Left lung (tissue), 10 donors: Measurements from ENCODE around the gene WSCD2. TPM values are rescaled to one million over a fixed set of nuclear protein-coding genes. Genes with fewer than 3 reads are reported as not detected.

Experiments
- ATAC-seq: fragments of 200-7000 bp; cut with Tn5 transposase; one replicate; pipeline ENCODE4 v1.9.1; 2020; ENCODE audit warnings: moderate library complexity
- DNase-seq, 4 donors: peaks; one replicate each; pipeline ENCODE4 v3.0.0-alpha.2; 2013 to 2020
- H3K27ac ChIP-seq, 2 donors: fragments of 200-600 bp; sonication (generic) in 1 of 2; one replicate each; pipeline versions ENCODE4 v1.5.0 to v1.8.0; 2020 to 2021
- H3K27me3 ChIP-seq, 2 donors: fragments of 200-600 bp; sonication (generic) in 1 of 2; one replicate each; pipeline versions ENCODE4 v1.5.0 to v1.8.0; 2020 to 2021
- H3K36me3 ChIP-seq, 2 donors: fragments of 200-600 bp; sonication (generic) in 1 of 2; one replicate each; pipeline versions ENCODE4 v1.5.0 to v1.8.0; 2020 to 2021
- H3K4me1 ChIP-seq, 2 donors: fragments of 200-600 bp; one replicate each; pipeline ENCODE4 v1.8.0; 2021
- H3K4me3 ChIP-seq, 2 donors: fragments of 200-600 bp; sonication (generic) in 1 of 2; one replicate each; pipeline versions ENCODE4 v1.5.0 to v1.8.0; 2020 to 2021; ENCODE audit warnings: mild to moderate bottlenecking in 1 of 2
- H3K9me3 ChIP-seq, 2 donors: fragments of 200-600 bp; sonication (generic) in 1 of 2; one replicate each; pipeline versions ENCODE4 v1.5.0 to v1.8.0; 2020 to 2021
- intact Hi-C, 2 donors: fragments of 100-400 bp; cut with DNase I; formaldehyde crosslinking; loops; one replicate each; pipeline versions ENCODE4 v1.11.2 to v1.14.2; 2022
- polyA plus RNA-seq, 6 donors: library from polyadenylated mRNA; unstranded; fragments of 120-200 nt; gene quantifications; one replicate each; pipeline ENCODE4 v1.2.1, GENCODE V29; 2013; ENCODE audit not compliant: insufficient read length in 6 of 6
- total RNA-seq, 2 donors: library from RNA; stranded (reverse); fragmentation: NEBNext Ultra II Directional; extraction: Animal tissue kit (Norgen Biotek cat#: 25700); gene quantifications; one replicate each; pipeline ENCODE4 v1.2.1, GENCODE V29; 2021
- TF ChIP-seq, protein P1 (sequence below), 2 donors: fragments of 200-600 bp; sonication (generic) in 1 of 2; IDR thresholded peaks; one replicate each; pipeline versions ENCODE4 v1.5.0 to v1.8.0; 2021; ENCODE audit warnings: antibody characterized with exemption in 2 of 2
- donor health status: DM: no; HTN: yes; CAD: no.
- donor health status: DM: no; HTN: no; CAD: no.

WSCD2 gene
- total and polyA plus RNA-seq, 8 donors: 0.29 to 1.3 (median 0.47) TPM

DNA sequence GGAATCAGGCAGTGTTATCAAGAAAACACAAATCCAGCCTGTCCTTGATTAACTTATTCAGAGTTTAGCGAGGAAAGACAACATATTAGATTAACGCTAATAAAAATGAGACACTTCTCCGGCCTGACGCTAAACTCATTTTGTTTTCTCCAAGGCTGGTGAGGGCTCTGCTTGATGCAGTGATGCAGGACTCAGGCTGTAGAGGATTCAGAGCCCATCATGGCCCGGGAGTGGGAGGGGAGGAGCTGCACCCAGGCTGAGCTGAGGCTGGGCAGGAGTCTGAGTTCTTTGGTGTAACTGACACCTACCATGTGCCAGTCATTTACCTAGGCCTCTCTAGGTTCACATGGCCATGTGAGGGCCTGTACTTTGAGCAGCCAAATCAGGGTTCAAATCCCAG lies 70.0 kb downstream of the WSCD2 start:
- Histone ChIP-seq H3K27me3 (peaks cover 0 to 17% of the 10 kb centered on the region in 2 donors), H3K36me3 (no peaks in the 10 kb centered on the region), H3K4me1 (no peaks in the 10 kb centered on the region), H3K27ac (no peak overlapping the region), H3K4me3 (no peak overlapping the region), H3K9me3 (peaks cover 0 to 3% of the 10 kb centered on the region in 2 donors)
- DNase-seq (no peak), ATAC-seq (no peak)
- intact Hi-C loops: no loop called here
- TF ChIP-seq, protein P1, sequence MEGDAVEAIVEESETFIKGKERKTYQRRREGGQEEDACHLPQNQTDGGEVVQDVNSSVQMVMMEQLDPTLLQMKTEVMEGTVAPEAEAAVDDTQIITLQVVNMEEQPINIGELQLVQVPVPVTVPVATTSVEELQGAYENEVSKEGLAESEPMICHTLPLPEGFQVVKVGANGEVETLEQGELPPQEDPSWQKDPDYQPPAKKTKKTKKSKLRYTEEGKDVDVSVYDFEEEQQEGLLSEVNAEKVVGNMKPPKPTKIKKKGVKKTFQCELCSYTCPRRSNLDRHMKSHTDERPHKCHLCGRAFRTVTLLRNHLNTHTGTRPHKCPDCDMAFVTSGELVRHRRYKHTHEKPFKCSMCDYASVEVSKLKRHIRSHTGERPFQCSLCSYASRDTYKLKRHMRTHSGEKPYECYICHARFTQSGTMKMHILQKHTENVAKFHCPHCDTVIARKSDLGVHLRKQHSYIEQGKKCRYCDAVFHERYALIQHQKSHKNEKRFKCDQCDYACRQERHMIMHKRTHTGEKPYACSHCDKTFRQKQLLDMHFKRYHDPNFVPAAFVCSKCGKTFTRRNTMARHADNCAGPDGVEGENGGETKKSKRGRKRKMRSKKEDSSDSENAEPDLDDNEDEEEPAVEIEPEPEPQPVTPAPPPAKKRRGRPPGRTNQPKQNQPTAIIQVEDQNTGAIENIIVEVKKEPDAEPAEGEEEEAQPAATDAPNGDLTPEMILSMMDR (IDR thresholded peaks at IDR 0.05): no peak

DNA sequence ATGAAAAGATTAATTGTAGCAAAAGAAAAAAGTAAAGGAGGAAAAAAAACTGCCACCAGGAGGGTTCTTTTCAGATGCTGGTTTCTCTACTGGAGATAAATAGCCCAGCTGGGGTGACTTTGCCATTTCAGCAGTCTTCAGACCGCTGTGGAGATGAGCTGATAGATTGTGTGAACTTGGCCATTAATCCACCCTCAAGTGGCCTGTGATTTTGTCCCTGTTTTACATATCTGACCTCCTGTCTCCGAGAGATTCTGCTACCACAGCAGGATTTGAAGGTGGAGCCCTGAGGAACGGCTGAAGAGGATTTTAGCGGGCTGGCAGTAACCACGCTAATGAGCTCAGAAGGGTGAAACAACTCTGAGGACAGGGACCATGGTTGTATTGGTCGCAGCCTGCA lies 72.7 kb downstream of the WSCD2 start:
- intact Hi-C loops: no loop called here
- Histone ChIP-seq H3K9me3 (peaks cover 0 to 3% of the 10 kb centered on the region in 2 donors), H3K4me1 (no peaks in the 10 kb centered on the region), H3K27me3 (peaks cover 0 to 17% of the 10 kb centered on the region in 2 donors), H3K27ac (no peak overlapping the region), H3K4me3 (no peak overlapping the region), H3K36me3 (no peaks in the 10 kb centered on the region)
- TF ChIP-seq, protein P1 (IDR thresholded peaks at IDR 0.05): no peak
- DNase-seq: no peak
- no peak for ATAC-seq

DNA sequence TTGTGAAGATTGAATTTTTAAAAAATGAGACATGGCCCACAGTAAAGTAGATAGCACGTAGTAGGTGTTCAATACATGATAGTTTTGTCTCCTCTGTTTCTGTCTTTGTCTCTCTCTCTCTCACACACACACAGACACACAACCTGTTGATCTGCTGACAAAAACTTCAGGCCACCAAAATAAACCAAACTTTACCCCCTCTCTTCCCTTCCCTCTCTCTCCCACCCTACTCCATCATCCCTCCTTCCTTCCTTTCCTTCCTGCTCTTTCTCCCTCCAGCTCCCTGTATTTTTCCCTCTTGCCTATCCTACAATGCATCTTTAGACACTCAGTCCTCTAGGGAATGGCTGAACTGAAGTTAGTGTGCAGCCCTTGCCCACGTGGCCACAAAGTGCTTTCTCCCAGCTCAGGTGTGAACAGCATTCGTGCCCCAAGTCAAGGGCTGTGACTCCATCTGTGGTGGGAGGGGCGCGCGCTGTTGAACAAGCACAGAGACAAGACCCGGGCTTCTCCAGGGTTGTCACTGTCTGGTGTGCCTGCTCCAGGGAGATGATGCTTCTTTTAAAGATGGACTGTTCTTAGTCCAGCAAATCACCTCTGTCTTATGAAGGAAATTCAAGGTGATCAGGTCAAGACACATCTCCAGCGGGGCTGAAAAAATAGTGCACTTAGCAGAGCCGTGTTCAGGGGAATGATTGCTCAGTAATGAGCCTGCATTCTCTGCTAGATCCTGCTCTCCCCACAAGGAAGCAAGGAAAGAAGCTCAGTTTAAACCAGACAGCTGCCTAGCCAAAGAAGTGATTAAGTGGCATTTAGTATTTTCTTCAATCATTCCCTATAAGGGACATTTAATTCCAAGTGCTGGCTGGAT lies 75.3 kb downstream of the WSCD2 start:
- Histone ChIP-seq H3K4me1 (no peaks in the 10 kb centered on the region), H3K9me3 (peaks cover 0 to 3% of the 10 kb centered on the region in 2 donors), H3K36me3 (no peaks in the 10 kb centered on the region), H3K27ac (no peak overlapping the region), H3K4me3 (no peak overlapping the region), H3K27me3 (peaks cover 0 to 17% of the 10 kb centered on the region in 2 donors)
- TF ChIP-seq, protein P1 (IDR thresholded peaks at IDR 0.05): no peak
- DNase-seq (no peak), ATAC-seq (no peak)
- intact Hi-C loops: no loop called here

DNA sequence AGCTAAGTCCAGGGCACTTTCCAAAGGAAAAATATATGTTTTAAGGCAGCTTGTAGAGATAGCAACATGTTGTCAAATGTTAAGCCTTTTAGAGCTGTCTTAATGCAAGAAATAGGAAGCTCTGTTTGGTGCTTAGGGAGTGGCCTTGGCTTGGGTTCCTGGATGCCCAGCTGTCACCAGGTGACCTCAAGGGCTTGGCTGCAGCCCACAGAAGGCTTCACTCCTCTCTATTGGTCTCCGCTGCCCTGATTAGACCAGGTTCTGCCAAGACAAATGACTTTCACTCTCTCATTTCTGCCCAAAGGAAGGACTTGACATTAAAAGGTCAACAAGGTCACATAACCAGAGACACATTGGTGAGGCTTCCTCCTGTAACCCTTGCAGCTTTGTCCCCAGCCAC lies 76.8 kb downstream of the WSCD2 start:
- no peaks in the 10 kb centered on the region for H3K4me1 ChIP-seq
- no peak overlapping the region for H3K27ac ChIP-seq
- H3K4me3 ChIP-seq: no peak overlapping the region
- ATAC-seq (no peak), DNase-seq (no peak)
- peaks cover 0 to 3% of the 10 kb centered on the region in 2 donors for H3K9me3 ChIP-seq
- peaks cover 0 to 27% of the 10 kb centered on the region in 2 donors for H3K27me3 ChIP-seq
- intact Hi-C loops: no loop called here
- TF ChIP-seq, protein P1 (IDR thresholded peaks at IDR 0.05): no peak
- no peaks in the 10 kb centered on the region for H3K36me3 ChIP-seq

DNA sequence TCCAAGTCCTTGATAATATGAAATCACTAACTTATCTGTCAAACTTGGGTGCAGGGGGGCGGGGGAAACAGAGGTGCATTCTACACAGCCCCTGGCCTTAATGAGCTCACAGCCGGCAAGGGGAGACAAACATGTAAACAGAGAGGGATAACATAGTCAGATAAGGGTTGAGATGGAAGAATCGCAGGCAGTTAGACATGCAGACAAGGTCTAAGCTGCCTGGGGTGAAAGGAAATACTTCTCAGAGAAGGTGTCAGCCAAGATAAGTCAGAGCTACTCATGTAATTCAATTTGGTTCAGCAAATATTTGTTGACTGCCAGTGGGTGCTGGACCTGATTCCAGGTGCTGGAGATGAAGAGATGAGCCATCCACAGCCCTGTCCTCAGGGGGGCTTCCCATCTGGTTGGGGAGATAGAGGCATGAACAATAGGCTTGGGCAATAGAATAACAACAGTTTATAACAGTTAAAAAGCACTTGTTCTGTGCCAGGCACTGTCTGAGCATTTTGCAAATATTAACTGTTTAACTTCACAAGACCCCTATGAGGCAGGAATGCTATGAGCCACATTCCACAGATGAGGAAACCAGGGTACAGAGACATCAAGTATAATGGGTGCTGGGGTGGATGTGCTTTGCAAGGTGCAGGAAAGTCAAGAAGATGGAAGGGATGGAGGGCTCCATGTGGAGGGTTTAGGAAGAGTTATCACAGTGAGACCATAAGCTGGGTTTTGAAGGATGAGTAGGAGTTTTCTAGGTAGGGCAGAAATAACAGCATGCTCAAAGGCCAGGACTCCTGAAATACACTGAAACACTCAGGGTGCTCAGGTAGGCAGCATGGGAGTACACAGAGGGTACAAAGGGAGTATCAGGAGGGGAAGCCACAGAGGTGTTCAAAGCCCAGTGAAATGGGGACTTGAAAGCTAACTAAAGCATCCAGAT lies 79.0 kb downstream of the WSCD2 start:
- TF ChIP-seq, protein P1 (IDR thresholded peaks at IDR 0.05): no peak
- H3K27ac ChIP-seq: no peak overlapping the region
- ATAC-seq: no peak
- no peak for DNase-seq
- H3K27me3 ChIP-seq: peaks cover 0 to 17% of the 10 kb centered on the region in 2 donors
- intact Hi-C loops: no loop called here
- H3K4me3 ChIP-seq: no peak overlapping the region
- peaks cover 0 to 3% of the 10 kb centered on the region in 2 donors for H3K9me3 ChIP-seq
- no peaks in the 10 kb centered on the region for H3K36me3 ChIP-seq
- H3K4me1 ChIP-seq: no peaks in the 10 kb centered on the region
